ENCODE measurements around the gene SFMBT1. TPM values are rescaled to one million over a fixed set of nuclear protein-coding genes. Genes with fewer than 3 reads are reported as not detected.

Gene SFMBT1
- total RNA-seq, 1 donor: 11.6 TPM

DNA sequence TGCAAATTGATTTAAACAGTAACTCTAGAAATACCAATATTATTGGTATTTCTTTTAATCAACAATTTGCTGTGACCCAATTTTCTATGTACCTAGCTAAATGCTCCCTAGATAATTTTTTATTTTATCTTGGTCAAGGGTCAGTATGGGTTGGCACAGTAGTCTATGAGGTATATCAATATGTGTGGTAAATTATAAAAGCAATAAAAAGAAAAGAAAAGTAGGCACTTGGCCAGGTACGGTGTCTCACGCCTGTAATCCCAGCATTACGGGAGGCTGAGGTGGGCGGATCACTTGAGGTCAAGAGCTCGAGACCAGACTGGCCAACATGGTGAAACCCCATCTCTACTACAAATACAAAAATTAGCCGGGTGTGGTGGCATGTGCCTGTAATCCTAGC lies 114.5 kb downstream of the SFMBT1 start:
- Histone ChIP-seq H2AFZ (ENCODE audit: low read length) (no peak overlapping the region), H3K36me3 (ENCODE audit: insufficient read depth, low read length) (no peaks in the 10 kb centered on the region), H3K4me1 (ENCODE audit: insufficient read depth, low read length) (no peaks in the 10 kb centered on the region), H3K79me2 (ENCODE audit: insufficient read depth, low read length) (no peaks in the 10 kb centered on the region), H3K4me2 (ENCODE audit: insufficient read depth, low read length) (no peak overlapping the region), H4K20me1 (ENCODE audit: insufficient read depth, low read length) (peaks cover 2% of the 10 kb centered on the region), H3K4me3 (ENCODE audit: insufficient read depth, low read length) (no peak overlapping the region), H3K27ac (ENCODE audit: low read depth, low read length) (no peak overlapping the region), H3K9me3 (ENCODE audit: low read depth, low read length) (no peaks in the 10 kb centered on the region), H3K27me3 (ENCODE audit: insufficient read depth, low read length) (no peaks in the 10 kb centered on the region)
- DNase-seq (ENCODE audit: insufficient read length, low spot score, missing footprints): no peak
- TF ChIP-seq, protein P1, sequence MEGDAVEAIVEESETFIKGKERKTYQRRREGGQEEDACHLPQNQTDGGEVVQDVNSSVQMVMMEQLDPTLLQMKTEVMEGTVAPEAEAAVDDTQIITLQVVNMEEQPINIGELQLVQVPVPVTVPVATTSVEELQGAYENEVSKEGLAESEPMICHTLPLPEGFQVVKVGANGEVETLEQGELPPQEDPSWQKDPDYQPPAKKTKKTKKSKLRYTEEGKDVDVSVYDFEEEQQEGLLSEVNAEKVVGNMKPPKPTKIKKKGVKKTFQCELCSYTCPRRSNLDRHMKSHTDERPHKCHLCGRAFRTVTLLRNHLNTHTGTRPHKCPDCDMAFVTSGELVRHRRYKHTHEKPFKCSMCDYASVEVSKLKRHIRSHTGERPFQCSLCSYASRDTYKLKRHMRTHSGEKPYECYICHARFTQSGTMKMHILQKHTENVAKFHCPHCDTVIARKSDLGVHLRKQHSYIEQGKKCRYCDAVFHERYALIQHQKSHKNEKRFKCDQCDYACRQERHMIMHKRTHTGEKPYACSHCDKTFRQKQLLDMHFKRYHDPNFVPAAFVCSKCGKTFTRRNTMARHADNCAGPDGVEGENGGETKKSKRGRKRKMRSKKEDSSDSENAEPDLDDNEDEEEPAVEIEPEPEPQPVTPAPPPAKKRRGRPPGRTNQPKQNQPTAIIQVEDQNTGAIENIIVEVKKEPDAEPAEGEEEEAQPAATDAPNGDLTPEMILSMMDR (IDR thresholded peaks at IDR 0.05; ENCODE audit: extremely low read depth, low read depth, low read length): no peak

GRCh38 chr3:52930748-52931147 lies 115.1 kb downstream of the SFMBT1 start:
- Histone ChIP-seq H4K20me1 (ENCODE audit: insufficient read depth, low read length) (peaks cover 2% of the 10 kb centered on the region), H3K27ac (ENCODE audit: low read depth, low read length) (no peak overlapping the region), H3K27me3 (ENCODE audit: insufficient read depth, low read length) (no peaks in the 10 kb centered on the region), H3K4me2 (ENCODE audit: insufficient read depth, low read length) (no peak overlapping the region), H3K4me3 (ENCODE audit: insufficient read depth, low read length) (no peak overlapping the region), H3K9me3 (ENCODE audit: low read depth, low read length) (no peaks in the 10 kb centered on the region), H3K4me1 (ENCODE audit: insufficient read depth, low read length) (no peaks in the 10 kb centered on the region), H3K36me3 (ENCODE audit: insufficient read depth, low read length) (no peaks in the 10 kb centered on the region), H2AFZ (ENCODE audit: low read length) (no peak overlapping the region), H3K79me2 (ENCODE audit: insufficient read depth, low read length) (no peaks in the 10 kb centered on the region)
- TF ChIP-seq, protein P1 (IDR thresholded peaks at IDR 0.05; ENCODE audit: extremely low read depth, low read depth, low read length): no peak
- no peak for DNase-seq (ENCODE audit: insufficient read length, low spot score, missing footprints)

DNA sequence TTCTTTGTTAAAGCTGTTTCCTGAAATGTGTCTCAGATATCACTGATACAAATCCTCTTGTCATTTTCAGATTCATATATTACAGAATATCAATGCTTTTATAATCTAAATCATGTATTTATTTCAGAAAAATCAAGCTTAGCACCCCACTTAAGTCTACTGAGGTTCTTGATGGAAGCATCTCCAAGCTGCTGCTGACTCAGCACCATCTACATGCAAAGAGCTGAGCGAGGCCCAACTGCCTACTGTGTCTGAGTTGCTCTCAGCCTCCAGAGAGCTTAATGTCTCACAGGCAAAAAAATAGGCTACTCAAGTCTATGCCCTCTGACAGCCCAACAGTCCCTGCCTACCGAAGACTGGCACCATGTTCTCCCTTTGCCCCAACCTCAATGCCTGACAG lies 119.3 kb downstream of the SFMBT1 start:
- Histone ChIP-seq H3K79me2 (ENCODE audit: insufficient read depth, low read length) (no peaks in the 10 kb centered on the region), H3K27ac (ENCODE audit: low read depth, low read length) (no peak overlapping the region), H3K9me3 (ENCODE audit: low read depth, low read length) (no peaks in the 10 kb centered on the region), H3K4me3 (ENCODE audit: insufficient read depth, low read length) (no peak overlapping the region), H4K20me1 (ENCODE audit: insufficient read depth, low read length) (peaks cover 2% of the 10 kb centered on the region), H2AFZ (ENCODE audit: low read length) (no peak overlapping the region), H3K36me3 (ENCODE audit: insufficient read depth, low read length) (no peaks in the 10 kb centered on the region), H3K4me2 (ENCODE audit: insufficient read depth, low read length) (no peak overlapping the region), H3K27me3 (ENCODE audit: insufficient read depth, low read length) (no peaks in the 10 kb centered on the region), H3K4me1 (ENCODE audit: insufficient read depth, low read length) (no peaks in the 10 kb centered on the region)
- TF ChIP-seq, protein P1 (IDR thresholded peaks at IDR 0.05; ENCODE audit: extremely low read depth, low read depth, low read length): no peak
- no peak for DNase-seq (ENCODE audit: insufficient read length, low spot score, missing footprints)

GRCh38 chr3:52925405-52926313 lies 120.2 kb downstream of the SFMBT1 start:
- Histone ChIP-seq H3K27me3 (ENCODE audit: insufficient read depth, low read length) (no peaks in the 10 kb centered on the region), H3K36me3 (ENCODE audit: insufficient read depth, low read length) (no peaks in the 10 kb centered on the region), H3K4me3 (ENCODE audit: insufficient read depth, low read length) (no peak overlapping the region), H2AFZ (ENCODE audit: low read length) (no peak overlapping the region), H3K9me3 (ENCODE audit: low read depth, low read length) (no peaks in the 10 kb centered on the region), H3K4me2 (ENCODE audit: insufficient read depth, low read length) (no peak overlapping the region), H3K27ac (ENCODE audit: low read depth, low read length) (no peak overlapping the region), H3K4me1 (ENCODE audit: insufficient read depth, low read length) (no peaks in the 10 kb centered on the region), H3K79me2 (ENCODE audit: insufficient read depth, low read length) (no peaks in the 10 kb centered on the region), H4K20me1 (ENCODE audit: insufficient read depth, low read length) (peaks cover 2% of the 10 kb centered on the region)
- DNase-seq (ENCODE audit: insufficient read length, low spot score, missing footprints): no peak
- TF ChIP-seq, protein P1 (IDR thresholded peaks at IDR 0.05; ENCODE audit: extremely low read depth, low read depth, low read length): no peak

Data from osteoblast (primary cell).